HG03159 (cell line): ENCODE data around the gene ETFRF1.

Experiments
- ATAC-seq: cut with Tn5 transposase; IDR thresholded peaks from one replicate; pipeline ENCODE4 v1.9.1; 2021; ENCODE audit warnings: mild to moderate bottlenecking, moderate library complexity; ENCODE audit not compliant: unreplicated experiment

Gene ETFRF1

GRCh38 chr12:25208554-25208953, 13.5 kb downstream of the ETFRF1 start:
- no peak for ATAC-seq

DNA sequence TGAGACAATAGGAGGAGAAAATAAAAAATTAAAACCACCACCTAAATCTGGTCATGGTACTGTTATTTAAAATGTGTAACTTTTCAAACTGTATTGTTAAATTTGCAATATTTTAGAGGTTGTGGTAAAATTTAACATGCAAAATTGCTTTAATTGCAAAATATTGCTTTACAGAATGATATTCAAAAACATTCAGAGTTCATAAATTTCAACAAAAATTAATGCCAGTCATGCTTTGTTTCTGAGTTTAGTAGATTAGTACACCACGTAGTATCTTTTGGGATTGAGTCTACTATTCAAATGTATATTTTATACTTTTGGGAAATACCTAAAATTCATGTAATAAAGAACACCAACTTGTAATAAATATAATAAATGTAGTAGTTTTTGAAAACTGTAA, 18.3 kb downstream of the ETFRF1 start:
- no peak for ATAC-seq

GRCh38 chr12:25236190-25236589, 41.2 kb downstream of the ETFRF1 start:
- ATAC-seq = no peak

GRCh38 chr12:25236626-25237025, 41.6 kb downstream of the ETFRF1 start:
- no peak for ATAC-seq

GRCh38 chr12:25241167-25242020, 46.4 kb downstream of the ETFRF1 start:
- ATAC-seq = no peak

GRCh38 chr12:25242981-25243679, 48.1 kb downstream of the ETFRF1 start:
- ATAC-seq = no peak

DNA sequence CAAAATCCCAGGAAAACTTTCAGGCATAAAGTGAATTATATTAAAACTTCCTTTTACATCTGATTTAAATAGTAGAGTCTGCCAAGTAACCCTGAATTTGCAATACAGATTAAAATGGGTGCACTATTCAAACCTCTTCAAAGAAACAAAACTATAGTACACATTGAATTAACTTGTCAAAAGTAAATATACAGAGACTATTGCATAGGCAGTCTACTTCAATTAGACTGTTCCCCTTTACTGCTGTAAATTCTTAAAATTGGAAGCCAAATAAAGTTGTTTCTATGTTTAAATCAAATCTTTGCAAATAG, 48.6 kb downstream of the ETFRF1 start:
- no peak for ATAC-seq

DNA sequence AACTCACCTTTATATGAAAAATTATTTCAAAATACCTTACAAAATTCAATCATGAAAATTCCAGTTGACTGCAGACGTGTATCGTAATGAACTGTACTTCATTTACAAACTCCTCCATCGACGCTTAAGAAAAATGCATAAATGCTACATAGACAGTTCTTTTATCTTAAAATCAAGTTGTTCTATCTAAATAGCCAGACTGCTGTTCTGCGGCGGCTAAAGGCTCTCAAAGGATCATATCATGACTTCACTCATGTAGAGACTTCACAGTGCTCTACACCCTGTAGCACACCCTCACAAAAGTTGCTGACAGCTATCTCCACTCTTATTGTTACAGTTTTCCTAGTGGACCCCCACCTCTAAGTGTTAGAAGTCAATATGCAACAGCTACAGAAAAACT, 50.5 kb downstream of the ETFRF1 start:
- no peak for ATAC-seq

DNA sequence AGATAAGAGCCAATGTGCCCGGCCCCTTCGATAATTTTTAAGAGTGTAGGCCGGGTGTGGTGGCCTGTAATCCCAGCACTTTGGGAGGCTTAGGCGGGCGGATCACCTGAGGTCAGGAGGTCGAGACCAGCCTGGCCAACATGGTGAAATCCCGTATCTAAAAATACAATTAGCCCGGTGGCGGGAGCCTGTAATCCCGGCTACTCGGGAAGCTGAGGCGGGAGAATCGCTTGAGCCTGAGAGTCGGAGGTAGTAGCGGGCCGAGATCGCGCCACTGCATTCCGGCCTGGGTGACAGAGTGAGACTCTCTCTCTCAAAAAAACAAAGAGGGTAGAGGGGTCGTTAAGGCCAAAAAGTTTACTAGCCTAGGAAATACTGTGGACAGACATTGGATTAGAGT, 53.1 kb downstream of the ETFRF1 start:
- ATAC-seq = no peak

GRCh38 chr12:25248732-25249131, 53.7 kb downstream of the ETFRF1 start:
- ATAC-seq = no peak

- ATAC-seq = peak; percentile 37
These were observed 55.1 kb downstream of the ETFRF1 start for GRCh38 chr12:25249931-25250738.

GRCh38 chr12:25250744-25251730, 56.0 kb downstream of the ETFRF1 start, which contains the start of gene KRAS:
Gene KRAS, minus strand, starts transcription at chr12:25250929.
- ATAC-seq = peak; percentile 75

DNA sequence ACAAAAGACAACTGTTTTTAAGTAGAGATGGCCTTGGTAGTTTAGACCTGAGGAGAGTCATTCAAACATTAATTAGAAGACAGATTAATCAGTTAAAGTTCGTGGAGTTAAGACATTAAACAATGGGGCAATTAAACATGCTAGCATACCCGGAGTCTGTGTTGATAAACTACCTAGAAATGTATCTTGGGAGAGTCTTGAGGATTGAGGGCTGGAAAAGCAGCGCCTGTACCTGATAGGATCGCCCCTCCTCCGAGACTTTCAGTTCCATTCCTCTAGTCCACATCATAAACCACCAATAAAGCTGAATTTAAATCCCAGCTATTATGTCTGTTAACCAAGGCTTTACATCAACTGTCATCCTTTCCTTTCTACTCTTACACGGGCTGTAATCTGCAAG, 56.7 kb downstream of the ETFRF1 start:
- ATAC-seq = no peak

DNA sequence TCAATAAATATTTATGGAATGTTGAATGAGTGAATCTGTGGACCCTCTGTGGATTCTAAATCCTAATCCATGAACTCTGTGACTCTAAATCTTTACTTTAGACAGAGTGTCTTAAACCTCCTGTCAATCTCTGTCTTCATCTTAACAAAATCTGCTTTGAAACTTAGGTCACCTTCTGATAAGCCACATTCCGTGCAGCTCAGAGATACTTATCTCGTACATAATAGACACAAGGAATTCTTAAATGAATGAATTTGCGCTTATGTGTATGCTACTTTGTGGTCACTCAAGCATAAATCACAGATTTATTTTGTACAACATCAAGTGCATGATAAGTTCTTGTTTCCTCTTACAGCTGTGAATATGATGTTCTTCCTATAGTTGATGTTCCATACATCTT, 57.9 kb downstream of the ETFRF1 start:
- no peak for ATAC-seq

DNA sequence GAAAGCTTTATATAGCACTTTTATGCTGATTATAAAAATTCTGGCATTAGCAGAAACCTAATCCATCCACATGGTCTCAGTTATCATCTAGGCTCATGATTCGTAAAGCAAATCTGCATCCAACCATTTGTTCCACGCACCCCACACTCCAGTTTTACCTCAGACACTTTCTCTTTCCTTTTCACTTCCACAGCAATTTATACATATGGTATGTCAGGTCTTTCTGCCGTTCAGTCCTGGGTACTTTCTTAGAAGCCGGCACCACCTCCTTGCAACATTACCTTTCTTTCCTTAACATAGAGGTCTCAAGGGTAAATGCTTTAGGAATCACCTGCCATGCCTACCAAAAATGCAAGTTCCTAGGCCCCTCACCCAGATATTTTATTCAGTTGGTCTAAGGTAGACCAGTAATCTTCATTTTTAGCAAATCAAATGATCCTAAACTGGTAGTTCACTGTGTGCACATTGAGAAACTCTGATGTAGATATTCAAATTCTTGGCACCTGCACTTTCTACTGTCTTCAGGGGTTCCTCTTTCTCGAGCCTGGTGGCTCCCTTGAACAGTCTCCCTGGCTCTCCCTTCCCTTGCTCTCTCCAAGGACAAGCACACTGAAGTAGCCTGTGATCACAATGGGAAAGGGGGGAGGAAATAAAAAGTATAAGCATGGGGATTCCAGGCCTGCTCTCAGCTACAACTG, 58.5 kb downstream of the ETFRF1 start:
- ATAC-seq = no peak

DNA sequence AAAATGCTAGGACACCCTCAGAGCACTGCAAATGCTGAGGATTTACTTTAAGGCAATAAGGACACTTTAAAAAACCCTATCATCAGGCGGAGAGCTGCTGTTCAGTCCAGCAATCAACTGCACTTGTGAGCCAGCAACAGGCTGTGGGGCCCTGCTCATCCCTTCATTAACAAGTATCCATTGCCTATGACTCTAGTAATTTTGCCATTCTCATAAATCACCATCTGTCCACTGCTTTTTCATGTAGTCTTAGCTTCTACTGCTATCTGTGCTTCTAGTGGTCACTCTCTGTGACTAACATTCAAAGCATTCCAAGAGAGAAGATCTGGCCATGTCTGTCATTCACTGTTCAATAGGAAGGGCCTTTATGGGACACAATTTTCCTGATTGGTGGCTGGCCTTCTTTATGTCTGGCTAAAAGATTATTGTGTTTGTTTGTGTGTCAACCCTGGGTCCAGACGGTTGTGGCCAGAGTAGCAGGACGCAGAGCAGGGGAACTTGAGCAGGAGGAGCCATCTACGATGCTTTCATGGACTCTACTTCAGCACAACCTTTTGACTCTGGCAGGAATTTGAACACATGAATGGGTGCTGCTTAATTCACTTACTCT, 59.3 kb downstream of the ETFRF1 start:
- ATAC-seq = no peak
